Tongue (tissue), 2 donors: Measurements from ENCODE around the gene RSAD2. TPM values are rescaled to one million over a fixed set of nuclear protein-coding genes. Genes with fewer than 3 reads are reported as not detected.
"Not testable (repeated sequence)": the region's sequence is repeated elsewhere in the genome, so short reads cannot be mapped to it uniquely, and the experiment has no call there.

Source experiments
- DNase-seq: peaks from one replicate; pipeline ENCODE4 v3.0.0-alpha.2; 2015
- total RNA-seq: library from RNA; depleted of rRNA; stranded (reverse); fragments of >200 nt; gene quantifications from one replicate; pipeline ENCODE4 v1.2.3, GENCODE V29; 2014

Gene RSAD2, protein sequence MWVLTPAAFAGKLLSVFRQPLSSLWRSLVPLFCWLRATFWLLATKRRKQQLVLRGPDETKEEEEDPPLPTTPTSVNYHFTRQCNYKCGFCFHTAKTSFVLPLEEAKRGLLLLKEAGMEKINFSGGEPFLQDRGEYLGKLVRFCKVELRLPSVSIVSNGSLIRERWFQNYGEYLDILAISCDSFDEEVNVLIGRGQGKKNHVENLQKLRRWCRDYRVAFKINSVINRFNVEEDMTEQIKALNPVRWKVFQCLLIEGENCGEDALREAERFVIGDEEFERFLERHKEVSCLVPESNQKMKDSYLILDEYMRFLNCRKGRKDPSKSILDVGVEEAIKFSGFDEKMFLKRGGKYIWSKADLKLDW
- total RNA-seq = 2.6 TPM

- DNase-seq = peak; percentile 51
Observed at GRCh38 chr2:6877402-6878304, at the start of gene RSAD2. TSS of gene RSAD2 (plus strand) at chr2:6877777. CDS start at chr2:6877801, 24 bp downstream.

DNA sequence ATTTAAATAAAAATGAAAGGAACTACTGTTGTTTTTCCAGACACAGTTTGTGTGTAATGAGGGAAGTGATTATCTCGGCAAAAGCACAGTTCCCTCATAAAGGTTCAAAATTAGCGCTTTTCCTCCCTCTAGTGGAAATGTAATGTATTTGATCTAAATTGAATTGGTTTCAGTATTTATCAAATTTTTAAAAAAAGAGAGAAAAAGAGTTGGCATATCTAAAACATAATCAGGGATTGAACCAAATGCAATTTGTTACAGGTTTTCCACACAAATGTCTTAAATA lies 49.3 kb upstream of the RSAD2 start:
- peak; percentile 80 for DNase-seq

DNA sequence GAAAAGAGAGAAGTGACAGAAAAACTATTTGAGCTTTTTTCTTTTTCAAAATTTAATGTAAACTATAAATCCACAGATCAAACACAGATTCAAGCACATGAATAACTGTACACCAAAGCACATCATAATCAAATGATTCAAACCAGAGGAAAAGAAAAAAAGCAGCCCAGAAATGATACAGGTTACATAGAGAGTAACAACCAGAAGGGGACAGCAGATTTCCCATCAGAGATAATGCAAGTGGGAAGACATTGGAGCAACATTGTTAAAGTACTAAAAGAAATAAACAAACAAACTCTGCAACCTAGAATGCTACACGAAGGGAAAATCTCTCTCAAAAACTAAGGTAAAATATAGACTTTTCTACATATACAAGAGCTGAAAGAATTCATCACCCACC lies 46.3 kb upstream of the RSAD2 start:
- DNase-seq = no peak

DNA sequence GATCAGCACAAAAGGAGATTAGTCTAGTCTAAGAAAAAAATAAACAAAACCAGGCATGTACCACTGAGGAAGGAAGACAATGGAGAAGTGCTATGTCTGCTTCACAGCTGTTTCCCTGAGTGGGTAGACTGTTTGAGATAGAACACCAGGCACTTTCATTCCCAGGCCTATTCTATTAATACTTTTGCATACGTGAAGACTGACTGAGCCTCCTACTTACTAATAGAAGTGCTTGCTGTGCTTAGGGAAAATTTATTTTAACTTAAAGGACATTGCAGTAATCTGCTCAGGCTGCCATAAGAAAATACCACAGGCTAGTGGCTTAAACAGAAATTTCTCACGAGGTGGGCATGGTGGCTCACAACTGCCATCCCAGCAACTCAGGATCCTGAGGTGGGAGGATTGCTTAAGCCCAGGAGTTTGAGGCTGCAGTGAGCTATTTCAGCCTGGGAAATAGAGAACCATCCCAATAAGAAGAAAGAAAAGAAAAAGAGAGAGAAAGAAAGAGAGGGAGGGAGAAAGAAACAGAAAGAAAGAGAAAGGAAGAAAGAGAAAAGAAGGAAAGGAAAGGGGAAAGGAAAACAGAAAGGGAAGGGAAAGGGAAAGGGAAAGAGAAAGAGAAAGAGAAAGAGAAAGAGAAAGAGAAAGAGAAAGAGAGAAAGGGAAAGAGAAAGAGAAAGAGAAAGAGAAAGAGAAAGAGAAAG lies 44.8 kb upstream of the RSAD2 start:
- DNase-seq = peak; percentile 19

DNA sequence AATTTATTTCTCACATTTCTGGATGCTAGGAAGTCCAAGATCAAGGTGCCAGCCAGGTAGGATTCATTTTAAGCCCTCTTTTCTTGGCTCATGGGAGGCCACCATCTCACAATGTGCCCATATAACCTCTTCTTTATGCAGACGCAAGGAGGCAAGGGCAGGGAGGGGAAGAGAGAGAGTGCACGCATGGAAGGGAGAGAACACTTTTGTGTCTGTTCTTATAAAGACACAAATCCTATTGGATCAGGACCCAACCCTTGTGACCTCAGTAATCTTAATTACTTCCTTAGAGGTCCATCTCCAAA lies 44.3 kb upstream of the RSAD2 start:
- no peak for DNase-seq

GRCh38 chr2:6834163-6834562 lies 43.4 kb upstream of the RSAD2 start:
- DNase-seq = no peak

GRCh38 chr2:6835467-6835866 lies 42.1 kb upstream of the RSAD2 start:
- DNase-seq = no peak

- DNase-seq = no peak
Observed at GRCh38 chr2:6838673-6839319, 38.8 kb upstream of the RSAD2 start.

DNA sequence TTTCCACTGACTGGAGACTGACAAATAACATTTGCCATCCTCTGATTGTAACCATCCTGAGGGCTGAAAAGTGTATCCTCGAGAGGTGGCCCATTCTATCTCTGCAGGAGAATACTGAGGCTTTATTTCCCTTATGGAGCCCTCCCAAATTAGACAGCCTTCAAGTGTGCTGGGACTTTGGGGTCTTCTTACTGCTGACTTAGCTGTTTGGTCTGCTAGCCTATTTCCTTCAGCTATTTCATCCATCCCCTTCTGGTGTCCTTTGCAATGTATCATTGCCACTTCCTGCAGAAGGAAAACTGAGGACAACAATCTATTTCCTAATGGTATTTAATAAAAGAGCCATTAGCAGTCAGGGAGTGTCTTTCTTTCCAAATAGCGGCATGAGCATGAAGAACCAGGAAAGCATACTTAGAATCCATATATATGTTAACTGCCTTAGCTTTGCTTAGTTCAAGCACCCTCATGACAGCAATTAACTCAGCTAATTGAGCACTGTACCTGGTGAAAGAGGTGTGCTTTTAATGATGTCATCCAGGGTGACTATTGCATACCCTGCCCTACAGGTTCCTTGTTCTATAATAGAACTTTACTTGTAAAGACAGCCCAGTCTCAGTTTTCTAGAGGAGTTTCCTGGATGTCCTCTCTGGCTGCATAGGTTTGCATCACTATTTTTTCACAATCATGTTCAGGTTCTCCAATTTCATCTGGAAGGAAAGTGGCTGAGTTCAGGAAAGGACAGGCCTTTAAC lies 35.9 kb upstream of the RSAD2 start:
- DNase-seq = no peak

DNA sequence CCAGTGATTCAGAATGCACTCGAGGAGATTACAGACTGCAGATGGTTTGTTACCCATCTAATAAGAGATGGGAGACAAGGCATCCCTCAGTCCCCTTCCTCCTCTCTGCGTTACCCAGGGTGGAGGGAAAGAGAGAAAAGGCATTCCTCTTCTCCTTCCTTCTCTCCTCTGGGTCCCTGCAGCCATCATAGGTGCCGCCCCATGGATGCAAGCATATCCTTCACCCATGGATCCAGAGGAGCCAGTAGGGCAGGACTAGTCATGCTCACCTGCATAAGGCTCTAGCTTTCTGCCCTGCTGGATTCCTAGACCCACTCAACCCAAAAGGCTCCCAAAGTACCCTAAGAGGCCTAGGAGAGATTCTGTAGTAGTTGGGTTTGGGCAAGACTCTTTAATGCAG lies 32.3 kb upstream of the RSAD2 start:
- no peak for DNase-seq

- no peak for DNase-seq
Observed at GRCh38 chr2:6845903-6846302, 31.7 kb upstream of the RSAD2 start.

GRCh38 chr2:6846540-6846939 lies 31.0 kb upstream of the RSAD2 start:
- DNase-seq = no peak

GRCh38 chr2:6846967-6847681 lies 30.5 kb upstream of the RSAD2 start:
- DNase-seq = no peak

DNA sequence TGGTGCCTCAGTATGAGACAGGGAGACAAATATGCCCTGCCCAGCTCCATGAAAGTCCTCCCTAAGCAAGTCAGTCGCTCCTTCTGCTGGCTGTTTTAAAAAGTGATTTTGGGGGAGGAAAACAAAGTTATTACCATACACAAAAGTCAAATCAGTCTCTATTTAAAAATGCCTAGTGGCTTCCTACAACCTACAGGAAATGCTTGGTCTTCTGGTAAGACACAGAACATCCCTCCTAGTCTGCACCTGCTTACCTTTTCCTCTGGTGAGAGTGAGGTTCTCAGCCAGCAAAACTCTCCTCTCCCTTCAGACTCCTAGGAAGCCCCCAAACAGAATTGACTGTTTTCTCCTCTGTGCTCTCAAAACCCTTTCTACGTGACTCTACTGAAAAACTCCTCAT lies 25.4 kb upstream of the RSAD2 start:
- no peak for DNase-seq

- no peak for DNase-seq
Observed at GRCh38 chr2:6854416-6854815, 23.2 kb upstream of the RSAD2 start.

GRCh38 chr2:6855860-6856547 lies 21.6 kb upstream of the RSAD2 start:
- no peak for DNase-seq

- no peak for DNase-seq
Observed at GRCh38 chr2:6856548-6856920, 21.0 kb upstream of the RSAD2 start.

DNA sequence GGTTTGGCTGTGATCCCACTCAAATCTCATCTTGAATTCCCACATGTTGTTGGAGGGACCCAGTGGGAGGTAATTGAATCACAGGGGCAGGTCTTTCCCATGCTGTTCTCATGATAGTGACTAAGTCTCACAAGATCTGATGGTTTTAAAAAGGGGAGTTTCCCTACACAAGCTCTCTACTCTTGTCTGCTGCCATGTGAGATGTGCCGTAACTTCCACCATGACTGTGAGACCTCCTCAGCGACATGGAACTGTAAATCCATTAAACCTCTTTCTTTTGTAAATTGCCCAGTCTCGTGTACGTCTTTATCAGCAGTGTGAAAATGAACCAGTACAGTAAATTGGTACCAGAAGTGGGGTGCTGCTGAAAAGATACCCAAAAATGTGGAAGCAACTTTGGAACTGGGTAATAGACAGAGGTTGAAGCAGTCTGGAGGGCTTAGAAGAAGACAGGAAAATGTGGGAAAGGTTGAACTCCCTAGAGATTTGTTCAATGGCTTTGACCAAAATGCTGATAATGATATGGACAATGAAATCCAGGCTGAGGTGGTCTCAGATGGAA lies 19.0 kb upstream of the RSAD2 start:
- DNase-seq = not testable (repeated sequence)

GRCh38 chr2:6860296-6860695 lies 17.3 kb upstream of the RSAD2 start:
- DNase-seq = no peak

- DNase-seq = peak; percentile 40
Observed at GRCh38 chr2:6863792-6864191, 13.8 kb upstream of the RSAD2 start.
